Neural cell (in vitro differentiated cells): ENCODE results near the gene COBLL1. TPM values are rescaled to one million over a fixed set of nuclear protein-coding genes. Genes with fewer than 3 reads are reported as not detected.

ENCODE experiments used
- H2AFZ ChIP-seq: fragments of 200-600, 300-800 bp; sonication (generic), shearing (Covaris generic); 2 replicates; pipeline ENCODE4 v1.6.0; 2014; ENCODE audit warnings: low read depth, mild to moderate bottlenecking, antibody characterized with exemption, low read length, moderate library complexity
- H3F3A ChIP-seq: fragments of 200-600 bp; shearing (Covaris generic); 2 replicates; pipeline ENCODE4 v1.6.1; 2016; ENCODE audit warnings: mild to moderate bottlenecking, moderate library complexity, mixed read lengths, antibody characterized with exemption, low read length; ENCODE audit not compliant: insufficient read depth, poor library complexity, severe bottlenecking
- H3K27ac ChIP-seq: fragments of 200-600, 300-800 bp; sonication (generic), shearing (Covaris generic); 2 replicates; pipeline ENCODE4 v1.5.1; 2014; ENCODE audit warnings: mild to moderate bottlenecking, low read length, moderate library complexity
- H3K27me3 ChIP-seq: fragments of 300-800, 200-600 bp; sonication (generic), shearing (Covaris generic); 2 replicates; pipeline ENCODE4 v1.6.0; 2014; ENCODE audit warnings: mild to moderate bottlenecking, low read depth, low read length, moderate library complexity; ENCODE audit not compliant: insufficient read depth
- H3K36me3 ChIP-seq: fragments of 300-800, 200-600 bp; sonication (generic), shearing (Covaris generic); 2 replicates; pipeline ENCODE4 v1.5.1; 2014; ENCODE audit warnings: mild to moderate bottlenecking, antibody characterized with exemption, low read length, moderate library complexity; ENCODE audit not compliant: insufficient read depth
- H3K4me2 ChIP-seq: fragments of 300-800, 200-600 bp; sonication (generic), shearing (Covaris generic); 2 replicates; pipeline ENCODE4 v1.6.0; 2014; ENCODE audit warnings: mild to moderate bottlenecking, low read length
- H3K4me3 ChIP-seq: fragments of 300-800, 200-600 bp; sonication (generic), shearing (Covaris generic); 2 replicates; pipeline ENCODE4 v1.5.1; 2014; ENCODE audit warnings: mild to moderate bottlenecking, low read length, moderate library complexity
- H3K79me2 ChIP-seq: fragments of 200-600 bp; shearing (Covaris generic); replicated peaks from 2 replicates; pipeline ENCODE4 v1.6.0; 2014; ENCODE audit warnings: mild to moderate bottlenecking, low read length, moderate library complexity; ENCODE audit not compliant: insufficient read depth
- H3K9ac ChIP-seq: fragments of 300-800, 200-600 bp; sonication (generic), shearing (Covaris generic); 2 replicates; pipeline ENCODE4 v1.6.1; 2016; ENCODE audit warnings: mild to moderate bottlenecking, low read length, mixed read lengths
- H3K9me2 ChIP-seq: fragments of 200-600 bp; shearing (Covaris generic); 2 replicates; pipeline ENCODE4 v1.6.1; 2016; ENCODE audit warnings: mild to moderate bottlenecking, low read length, mixed read lengths; ENCODE audit not compliant: insufficient read depth
- H3K9me3 ChIP-seq: fragments of 200-600, 300-800 bp; sonication (generic), shearing (Covaris generic); 2 replicates; pipeline ENCODE4 v1.6.1; 2016; ENCODE audit warnings: mild to moderate bottlenecking, mixed run types, low read length, moderate library complexity, mixed read lengths
- H4K20me1 ChIP-seq: fragments of 200-600 bp; shearing (Covaris generic); 2 replicates; pipeline ENCODE4 v1.6.1; 2016; ENCODE audit warnings: mild to moderate bottlenecking, mixed run types; ENCODE audit not compliant: insufficient read depth
- CTCF ChIP-seq: fragments of 450-650 bp; IDR thresholded peaks from 2 replicates; pipeline ENCODE4 v1.5.1; 2014; ENCODE audit warnings: antibody characterized with exemption, mild to moderate bottlenecking, moderate library complexity; ENCODE audit not compliant: poor library complexity, severe bottlenecking
- EP300 ChIP-seq: fragments of 450-650 bp; conservative IDR thresholded peaks from 2 replicates; pipeline ENCODE4 v1.6.1; 2014; ENCODE audit warnings: antibody characterized with exemption, mild to moderate bottlenecking, moderate library complexity; ENCODE audit not compliant: poor library complexity, severe bottlenecking
- EZH2 ChIP-seq: fragments of 200-600, 300-800 bp; shearing (Covaris generic), sonication (generic); IDR thresholded peaks from 2 replicates; pipeline ENCODE4 v1.6.1; 2014; ENCODE audit warnings: antibody characterized with exemption, low read length, borderline replicate concordance, mild to moderate bottlenecking; ENCODE audit not compliant: insufficient read depth, poor library complexity, severe bottlenecking
- MXI1 ChIP-seq: fragments of 450-650 bp; conservative IDR thresholded peaks from 2 replicates; pipeline ENCODE4 v1.6.1; 2014; ENCODE audit warnings: antibody characterized with exemption, mild to moderate bottlenecking; ENCODE audit not compliant: poor library complexity, severe bottlenecking
- POLR2AphosphoS5 ChIP-seq: IDR thresholded peaks from 2 replicates; pipeline ENCODE4 v1.6.1; 2012
- RAD21 ChIP-seq: fragments of 450-650 bp; conservative IDR thresholded peaks from 2 replicates; pipeline ENCODE4 v1.6.1; 2014; ENCODE audit warnings: antibody characterized with exemption, mild to moderate bottlenecking, moderate library complexity
- SMC3 ChIP-seq: fragments of 450-650 bp; conservative IDR thresholded peaks from 2 replicates; pipeline ENCODE4 v1.6.1; 2014; ENCODE audit warnings: antibody characterized with exemption, mild to moderate bottlenecking, moderate library complexity; ENCODE audit not compliant: poor library complexity
- TAF1 ChIP-seq: IDR thresholded peaks from 2 replicates; pipeline ENCODE4 v1.6.1; 2012; ENCODE audit warnings: low read depth
- polyA plus RNA-seq: library from polyadenylated mRNA; depleted of rRNA; stranded (reverse); fragments of >200 nt; gene quantifications from 2 replicates; pipeline ENCODE4 v1.2.3, GENCODE V29; 2014
- TF ChIP-seq, protein P1 (sequence below): IDR thresholded peaks from 2 replicates; pipeline ENCODE4 v1.6.1; 2012; ENCODE audit warnings: borderline replicate concordance

The COBLL1 gene
- polyA plus RNA-seq, 1 donor from 2014 or later, result 0.11 TPM

GRCh38 chr2:164846276-164846675 is 4.7 kb upstream of the COBLL1 start:
- Histone ChIP-seq H3K27me3 (peaks cover 8% of the 10 kb centered on the region), H3K27ac (no peak overlapping the region), H2AFZ (no peak overlapping the region), H3K36me3 (no peaks in the 10 kb centered on the region), H3K9ac (no peak overlapping the region), H3K9me3 (no peaks in the 10 kb centered on the region), H4K20me1 (no peaks in the 10 kb centered on the region), H3K9me2 (no peaks in the 10 kb centered on the region), H3K79me2 (no peaks in the 10 kb centered on the region), H3K4me2 (no peak overlapping the region), H3F3A (no peaks in the 10 kb centered on the region), H3K4me3 (no peak overlapping the region)
- no peak for TF ChIP-seq CTCF
- no peak for TF ChIP-seq RAD21
- TF ChIP-seq, protein P1, sequence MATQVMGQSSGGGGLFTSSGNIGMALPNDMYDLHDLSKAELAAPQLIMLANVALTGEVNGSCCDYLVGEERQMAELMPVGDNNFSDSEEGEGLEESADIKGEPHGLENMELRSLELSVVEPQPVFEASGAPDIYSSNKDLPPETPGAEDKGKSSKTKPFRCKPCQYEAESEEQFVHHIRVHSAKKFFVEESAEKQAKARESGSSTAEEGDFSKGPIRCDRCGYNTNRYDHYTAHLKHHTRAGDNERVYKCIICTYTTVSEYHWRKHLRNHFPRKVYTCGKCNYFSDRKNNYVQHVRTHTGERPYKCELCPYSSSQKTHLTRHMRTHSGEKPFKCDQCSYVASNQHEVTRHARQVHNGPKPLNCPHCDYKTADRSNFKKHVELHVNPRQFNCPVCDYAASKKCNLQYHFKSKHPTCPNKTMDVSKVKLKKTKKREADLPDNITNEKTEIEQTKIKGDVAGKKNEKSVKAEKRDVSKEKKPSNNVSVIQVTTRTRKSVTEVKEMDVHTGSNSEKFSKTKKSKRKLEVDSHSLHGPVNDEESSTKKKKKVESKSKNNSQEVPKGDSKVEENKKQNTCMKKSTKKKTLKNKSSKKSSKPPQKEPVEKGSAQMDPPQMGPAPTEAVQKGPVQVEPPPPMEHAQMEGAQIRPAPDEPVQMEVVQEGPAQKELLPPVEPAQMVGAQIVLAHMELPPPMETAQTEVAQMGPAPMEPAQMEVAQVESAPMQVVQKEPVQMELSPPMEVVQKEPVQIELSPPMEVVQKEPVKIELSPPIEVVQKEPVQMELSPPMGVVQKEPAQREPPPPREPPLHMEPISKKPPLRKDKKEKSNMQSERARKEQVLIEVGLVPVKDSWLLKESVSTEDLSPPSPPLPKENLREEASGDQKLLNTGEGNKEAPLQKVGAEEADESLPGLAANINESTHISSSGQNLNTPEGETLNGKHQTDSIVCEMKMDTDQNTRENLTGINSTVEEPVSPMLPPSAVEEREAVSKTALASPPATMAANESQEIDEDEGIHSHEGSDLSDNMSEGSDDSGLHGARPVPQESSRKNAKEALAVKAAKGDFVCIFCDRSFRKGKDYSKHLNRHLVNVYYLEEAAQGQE, result no peak
- no peak for TF ChIP-seq EP300
- no peak for TF ChIP-seq EZH2
- TF ChIP-seq POLR2AphosphoS5, result no peak
- no peak for TF ChIP-seq TAF1
- no peak for TF ChIP-seq MXI1
- TF ChIP-seq SMC3, result no peak

DNA sequence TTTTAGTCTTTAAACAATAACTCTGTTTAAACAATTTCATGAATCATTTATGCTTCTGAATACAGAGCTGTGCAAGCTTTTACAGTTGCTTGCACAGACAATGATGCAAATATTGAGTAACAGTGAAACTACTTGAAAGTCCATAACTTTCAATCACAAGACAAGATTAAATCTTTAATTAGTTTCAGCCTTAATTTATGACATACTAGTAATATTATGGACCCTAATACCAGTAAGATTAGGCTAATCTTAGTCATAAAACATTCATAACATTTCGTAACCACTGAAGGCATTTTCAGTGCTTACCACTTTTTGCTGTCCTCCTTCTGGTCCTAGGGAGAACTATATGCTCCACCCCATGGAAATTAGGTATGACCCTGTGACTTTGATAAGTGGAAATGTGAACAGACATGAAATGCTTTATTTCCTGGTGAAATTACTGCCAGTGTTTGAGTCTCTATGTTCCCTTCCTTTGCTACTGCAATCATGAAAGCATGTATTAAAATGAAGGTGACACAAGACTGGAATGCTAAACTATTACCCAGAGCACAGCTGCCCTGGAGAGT is 1.8 kb upstream of the COBLL1 start:
- Histone ChIP-seq H3K36me3 (no peaks in the 10 kb centered on the region), H3F3A (no peaks in the 10 kb centered on the region), H3K4me2 (no peak overlapping the region), H3K79me2 (no peaks in the 10 kb centered on the region), H4K20me1 (no peaks in the 10 kb centered on the region), H3K27ac (no peak overlapping the region), H3K9ac (no peak overlapping the region), H3K9me3 (no peaks in the 10 kb centered on the region), H2AFZ (no peak overlapping the region), H3K9me2 (no peaks in the 10 kb centered on the region), H3K27me3 (peaks cover 33% of the 10 kb centered on the region), H3K4me3 (no peak overlapping the region)
- TF ChIP-seq RAD21 (no peak), EZH2 (no peak), POLR2AphosphoS5 (no peak), EP300 (no peak), CTCF (no peak), SMC3 (no peak), MXI1 (no peak), TAF1 (no peak)
- TF ChIP-seq, protein P1, result no peak
